Suprapubic skin (tissue), 4 donors: ENCODE data around the gene OGFOD2.

Experiments used
- CTCF ChIP-seq, 2 donors: fragments of 200-600 bp in 1 of 2; fragments of 450-650 bp in 1 of 2; sonication (generic) in 1 of 2; IDR thresholded peaks; one replicate each; pipeline ENCODE4 v1.5.1; 2016 to 2019; ENCODE audit warnings: antibody characterized with exemption in 2 of 2, mild to moderate bottlenecking in 1 of 2, moderate library complexity in 1 of 2
- EP300 ChIP-seq: sonication (generic); formaldehyde crosslinking; IDR thresholded peaks from one replicate; pipeline ENCODE4 v1.6.1; 2017; ENCODE audit warnings: antibody characterized with exemption
- POLR2A ChIP-seq, 2 donors: fragments of 450-650 bp; IDR thresholded peaks; one replicate each; pipeline ENCODE4 v1.6.1; 2017; ENCODE audit warnings: antibody characterized with exemption in 2 of 2, mild to moderate bottlenecking in 2 of 2, moderate library complexity in 2 of 2
- POLR2AphosphoS5 ChIP-seq, 3 donors: sonication (generic); formaldehyde crosslinking; IDR thresholded peaks; one replicate each; pipeline ENCODE4 v1.6.1; 2017; ENCODE audit warnings: antibody characterized with exemption in 3 of 3

GRCh38 chr12:122994781-122995502, 19.9 kb downstream of the OGFOD2 start:
- no peak for TF ChIP-seq CTCF (IDR thresholded peaks at IDR 0.05)
- no peak for TF ChIP-seq POLR2A (IDR thresholded peaks at IDR 0.05)
- no peak for TF ChIP-seq POLR2AphosphoS5 (IDR thresholded peaks at IDR 0.05)
- no peak for TF ChIP-seq EP300
